Cardiac muscle cell (in vitro differentiated cells and primary cell): Measurements from ENCODE around the gene BCL7C. TPM values are rescaled to one million over a fixed set of nuclear protein-coding genes. Genes with fewer than 3 reads are reported as not detected.

ENCODE experiments used
- DNase-seq, 2 donors: peaks; one replicate each; pipeline versions ENCODE4 v3.0.0 to v3.0.0-alpha.2; 2010 to 2017; ENCODE audit warnings: low read depth in 1 of 2, low spot score in 1 of 2
- H3K27ac ChIP-seq: fragments of 200-600 bp; sonication (generic); 2 replicates; pipeline ENCODE4 v1.5.1; 2016
- H3K27me3 ChIP-seq: fragments of 200-600 bp; sonication (generic); 2 replicates; pipeline ENCODE4 v1.6.0; 2016; ENCODE audit warnings: control low read depth
- H3K36me3 ChIP-seq: fragments of 200-600 bp; sonication (generic); 2 replicates; pipeline ENCODE4 v1.5.1; 2016; ENCODE audit warnings: control low read depth
- H3K4me1 ChIP-seq: fragments of 200-600 bp; sonication (generic); 2 replicates; pipeline ENCODE4 v1.8.1; 2017; ENCODE audit warnings: low read depth, mild to moderate bottlenecking, mixed run types
- H3K4me3 ChIP-seq: fragments of 200-600 bp; sonication (generic); 2 replicates; pipeline ENCODE4 v1.5.1; 2016; ENCODE audit warnings: mild to moderate bottlenecking
- H3K9me3 ChIP-seq: fragments of 200-600 bp; sonication (generic); 2 replicates; pipeline ENCODE4 v1.5.1; 2017; ENCODE audit warnings: low read depth, mild to moderate bottlenecking, control low read depth
- polyA plus RNA-seq: library from polyadenylated mRNA; unstranded; fragments of >200 nt; fragmentation: Nextera tagmentation; extraction: Ambion mirVana; gene quantifications from 2 replicates; pipeline ENCODE4 v1.2.1, GENCODE V29; 2016
- total RNA-seq: library from RNA; depleted of rRNA; stranded (reverse); fragments of >200 nt; gene quantifications from 2 replicates; pipeline ENCODE4 v1.2.3, GENCODE V29; 2016
- TF ChIP-seq, protein P1 (sequence below): IDR thresholded peaks from 2 replicates; pipeline ENCODE4 v1.5.1; 2012; ENCODE audit warnings: low read depth, mild to moderate bottlenecking, low read length

BCL7C gene
- total and polyA plus RNA-seq, 2 experiments from 2014 or later, result 39.8 to 60.6 TPM

DNA sequence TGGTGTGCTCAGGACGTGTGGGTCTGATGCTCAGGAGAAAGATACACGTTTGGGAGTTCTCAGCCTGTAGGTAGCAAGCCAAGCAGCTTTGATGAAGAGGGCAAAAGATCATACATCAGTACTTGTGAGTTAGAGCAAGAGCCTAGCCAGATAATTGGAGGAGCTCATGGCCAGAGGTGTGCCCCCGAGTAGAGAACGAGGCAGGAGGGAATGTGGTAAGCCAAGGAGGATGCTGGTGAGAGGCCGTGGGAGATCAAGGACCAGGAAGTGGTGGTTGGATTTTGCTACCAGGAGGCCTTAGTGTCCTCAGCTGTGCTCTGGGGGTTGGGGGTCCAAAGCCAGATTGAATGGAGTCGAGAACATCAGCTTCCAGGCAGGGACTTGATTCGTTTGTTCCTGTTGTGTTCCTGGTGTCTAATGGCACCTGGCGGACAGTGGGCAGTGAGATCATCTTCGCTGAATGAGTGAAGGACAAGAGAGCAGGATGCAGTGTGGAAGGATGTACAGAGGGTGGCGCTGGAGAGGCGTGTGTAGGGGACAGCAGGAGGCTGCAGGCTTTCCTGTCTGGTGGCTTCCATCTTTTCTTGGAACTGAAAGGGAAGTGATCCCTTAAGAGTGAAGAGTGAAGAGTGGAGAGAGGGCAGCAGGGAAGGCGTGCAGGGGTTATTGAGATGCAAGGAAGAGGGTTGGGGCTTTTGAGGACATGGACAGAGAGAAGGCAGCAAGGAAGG is 41.1 kb upstream of the BCL7C start:
- H3K4me3 ChIP-seq, result no peak overlapping the region
- DNase-seq, result peak; percentile 53 to 58
- peaks cover 14% of the 10 kb centered on the region for H3K36me3 ChIP-seq
- TF ChIP-seq, protein P1, sequence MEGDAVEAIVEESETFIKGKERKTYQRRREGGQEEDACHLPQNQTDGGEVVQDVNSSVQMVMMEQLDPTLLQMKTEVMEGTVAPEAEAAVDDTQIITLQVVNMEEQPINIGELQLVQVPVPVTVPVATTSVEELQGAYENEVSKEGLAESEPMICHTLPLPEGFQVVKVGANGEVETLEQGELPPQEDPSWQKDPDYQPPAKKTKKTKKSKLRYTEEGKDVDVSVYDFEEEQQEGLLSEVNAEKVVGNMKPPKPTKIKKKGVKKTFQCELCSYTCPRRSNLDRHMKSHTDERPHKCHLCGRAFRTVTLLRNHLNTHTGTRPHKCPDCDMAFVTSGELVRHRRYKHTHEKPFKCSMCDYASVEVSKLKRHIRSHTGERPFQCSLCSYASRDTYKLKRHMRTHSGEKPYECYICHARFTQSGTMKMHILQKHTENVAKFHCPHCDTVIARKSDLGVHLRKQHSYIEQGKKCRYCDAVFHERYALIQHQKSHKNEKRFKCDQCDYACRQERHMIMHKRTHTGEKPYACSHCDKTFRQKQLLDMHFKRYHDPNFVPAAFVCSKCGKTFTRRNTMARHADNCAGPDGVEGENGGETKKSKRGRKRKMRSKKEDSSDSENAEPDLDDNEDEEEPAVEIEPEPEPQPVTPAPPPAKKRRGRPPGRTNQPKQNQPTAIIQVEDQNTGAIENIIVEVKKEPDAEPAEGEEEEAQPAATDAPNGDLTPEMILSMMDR, result peak; percentile 66
- H3K4me1 ChIP-seq, result peaks cover 14% of the 10 kb centered on the region
- H3K27ac ChIP-seq, result peak overlapping the region; percentile 43
- no peaks in the 10 kb centered on the region for H3K27me3 ChIP-seq
- H3K9me3 ChIP-seq, result no peaks in the 10 kb centered on the region

DNA sequence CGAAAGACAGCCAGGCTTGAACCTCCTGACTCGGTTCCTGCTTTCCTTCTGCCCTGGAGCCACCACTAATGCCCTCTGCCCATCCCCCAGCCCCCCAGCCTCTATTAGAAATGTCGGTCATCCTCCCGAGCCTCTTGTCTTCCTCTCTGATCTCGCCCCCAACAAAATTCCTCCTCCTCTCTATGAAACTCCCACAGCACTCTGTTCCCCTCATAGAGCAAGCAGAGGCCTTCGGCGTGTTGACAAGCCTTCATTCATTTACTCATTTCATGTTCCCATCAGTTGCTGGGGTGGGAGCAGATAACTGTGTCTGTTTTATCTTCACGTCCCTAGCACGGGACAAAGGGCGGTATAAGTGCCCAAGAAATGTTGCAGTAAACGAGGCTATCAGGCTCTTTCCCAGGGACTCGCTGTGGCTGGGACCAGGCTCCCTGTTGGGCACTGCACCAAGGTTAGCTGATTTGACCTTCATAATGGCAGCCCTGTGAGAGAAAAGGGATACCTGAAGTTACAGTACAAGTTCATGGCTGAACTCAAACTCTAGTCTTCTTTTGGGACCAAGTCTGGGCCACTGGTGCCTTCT is 37.3 kb upstream of the BCL7C start:
- Histone ChIP-seq H3K4me3 (no peak overlapping the region), H3K4me1 (peaks cover 18% of the 10 kb centered on the region), H3K36me3 (peaks cover 15% of the 10 kb centered on the region), H3K27ac (peak overlapping the region; percentile 88), H3K9me3 (no peaks in the 10 kb centered on the region), H3K27me3 (no peaks in the 10 kb centered on the region)
- TF ChIP-seq, protein P1, result no peak
- peak in 1 of 2 donors; percentile 37 for DNase-seq

- Histone ChIP-seq H3K27ac (peak overlapping the region; percentile 88), H3K27me3 (no peaks in the 10 kb centered on the region), H3K36me3 (peaks cover 15% of the 10 kb centered on the region), H3K4me3 (no peak overlapping the region), H3K4me1 (peaks cover 18% of the 10 kb centered on the region), H3K9me3 (no peaks in the 10 kb centered on the region)
- DNase-seq, result no peak
- TF ChIP-seq, protein P1, result no peak
These were observed 36.3 kb upstream of the BCL7C start for GRCh38 chr16:30930160-30930571.

DNA sequence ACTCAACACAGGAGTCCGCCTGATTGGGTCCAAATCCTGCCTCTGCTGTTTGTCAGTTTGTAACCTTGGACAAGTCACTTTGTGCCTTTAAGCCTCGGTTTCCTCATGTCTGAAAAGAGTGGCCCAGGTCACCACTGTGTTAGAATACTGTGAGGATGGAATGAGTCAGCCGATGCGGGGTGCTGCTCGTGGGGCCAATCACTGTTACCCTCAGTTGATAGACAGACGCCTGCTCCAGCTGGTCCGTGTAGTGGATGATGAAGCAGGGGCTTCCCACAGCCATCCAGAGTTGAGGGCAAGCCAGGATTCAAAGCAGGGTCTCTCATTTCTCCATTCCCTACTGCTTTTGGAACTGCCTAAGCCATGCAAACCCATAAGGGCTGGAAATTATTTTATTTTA is 35.3 kb upstream of the BCL7C start:
- H3K27ac ChIP-seq, result no peak overlapping the region
- no peaks in the 10 kb centered on the region for H3K27me3 ChIP-seq
- H3K36me3 ChIP-seq, result peaks cover 15% of the 10 kb centered on the region
- no peaks in the 10 kb centered on the region for H3K9me3 ChIP-seq
- TF ChIP-seq, protein P1, result no peak
- H3K4me3 ChIP-seq, result no peak overlapping the region
- DNase-seq, result no peak
- H3K4me1 ChIP-seq, result peaks cover 18% of the 10 kb centered on the region

GRCh38 chr16:30928390-30928789 is 34.5 kb upstream of the BCL7C start:
- Histone ChIP-seq H3K4me3 (no peak overlapping the region), H3K36me3 (peaks cover 15% of the 10 kb centered on the region), H3K27ac (no peak overlapping the region), H3K9me3 (no peaks in the 10 kb centered on the region), H3K4me1 (peaks cover 18% of the 10 kb centered on the region), H3K27me3 (no peaks in the 10 kb centered on the region)
- DNase-seq, result no peak
- TF ChIP-seq, protein P1, result no peak
